HG02884 (cell line): ENCODE results near the gene MCAT.
A peak's percentile ranks its signal among the peaks of the same experiment; 100 is the strongest.
"Not testable (repeated sequence)": the region's sequence is repeated elsewhere in the genome, so short reads cannot be mapped to it uniquely, and the experiment has no call there.

Source experiments
- ATAC-seq: cut with Tn5 transposase; IDR thresholded peaks from one replicate; pipeline ENCODE4 v1.9.1; 2021; ENCODE audit warnings: mild to moderate bottlenecking, moderate library complexity; ENCODE audit not compliant: unreplicated experiment

MCAT gene

GRCh38 chr22:43128928-43129424, 14.2 kb downstream of the MCAT start:
- no peak for ATAC-seq

GRCh38 chr22:43128116-43128515, 15.1 kb downstream of the MCAT start:
- ATAC-seq, result no peak

- ATAC-seq, result no peak
Observed at GRCh38 chr22:43127166-43127908, 15.9 kb downstream of the MCAT start.

- ATAC-seq, result no peak
Observed at GRCh38 chr22:43126501-43127165, 16.6 kb downstream of the MCAT start.

GRCh38 chr22:43118953-43119458, 24.2 kb downstream of the MCAT start:
- ATAC-seq, result peak; percentile 76

GRCh38 chr22:43118024-43118849, 25.0 kb downstream of the MCAT start:
- peak; percentile 18 for ATAC-seq

- ATAC-seq, result no peak
Observed at GRCh38 chr22:43116932-43117331, 26.3 kb downstream of the MCAT start.

GRCh38 chr22:43114958-43115357, 28.2 kb downstream of the MCAT start:
- no peak for ATAC-seq

- ATAC-seq, result no peak
Observed at GRCh38 chr22:43113526-43114251, 29.5 kb downstream of the MCAT start.

- ATAC-seq, result no peak
Observed at GRCh38 chr22:43110927-43111623, 32.1 kb downstream of the MCAT start.

- ATAC-seq, result no peak
Observed at GRCh38 chr22:43110444-43110926, 32.7 kb downstream of the MCAT start, which contains the start of gene BIK. TSS of gene BIK (plus strand) at chr22:43110750. CDS start at chr22:43124023, 13,273 bp downstream.

GRCh38 chr22:43109921-43110443, 33.2 kb downstream of the MCAT start:
- ATAC-seq, result no peak

- no peak for ATAC-seq
Observed at GRCh38 chr22:43109511-43109910, 33.7 kb downstream of the MCAT start.

- no peak for ATAC-seq
Observed at GRCh38 chr22:43106302-43106701, 36.9 kb downstream of the MCAT start.

GRCh38 chr22:43104950-43105349, 38.2 kb downstream of the MCAT start:
- ATAC-seq, result not testable (repeated sequence)

- not testable (repeated sequence) for ATAC-seq
Observed at GRCh38 chr22:43104056-43104625, 39.1 kb downstream of the MCAT start.

GRCh38 chr22:43101306-43101705, 41.9 kb downstream of the MCAT start:
- no peak for ATAC-seq

- ATAC-seq, result no peak
Observed at GRCh38 chr22:43100225-43100624, 43.0 kb downstream of the MCAT start.

- no peak for ATAC-seq
Observed at GRCh38 chr22:43099095-43099494, 44.1 kb downstream of the MCAT start.
